ENCODE results near the gene C18orf32.
"Not testable (repeated sequence)": the region's sequence is repeated elsewhere in the genome, so short reads cannot be mapped to it uniquely, and the experiment has no call there.

C18orf32 gene

GRCh38 chr18:49472459-49472858, 14.6 kb downstream of the C18orf32 start:
- no peak for DNase-seq (ENCODE audit: extremely low read depth in 1 of 2, low read depth in 1 of 2)

GRCh38 chr18:49471532-49471931, 15.5 kb downstream of the C18orf32 start:
- DNase-seq (ENCODE audit: extremely low read depth in 1 of 2, low read depth in 1 of 2): no peak

- DNase-seq (ENCODE audit: extremely low read depth in 1 of 2, low read depth in 1 of 2): no peak
These were observed 19.4 kb downstream of the C18orf32 start for GRCh38 chr18:49467599-49467998.

GRCh38 chr18:49467019-49467563, 19.9 kb downstream of the C18orf32 start:
- DNase-seq (ENCODE audit: extremely low read depth in 1 of 2, low read depth in 1 of 2): no peak

GRCh38 chr18:49464718-49465598, 22.1 kb downstream of the C18orf32 start:
- DNase-seq (ENCODE audit: extremely low read depth in 1 of 2, low read depth in 1 of 2): no peak

- no peak for DNase-seq (ENCODE audit: extremely low read depth in 1 of 2, low read depth in 1 of 2)
These were observed 25.4 kb downstream of the C18orf32 start for GRCh38 chr18:49461602-49461977.

- DNase-seq (ENCODE audit: extremely low read depth in 1 of 2, low read depth in 1 of 2): no peak
These were observed 25.9 kb downstream of the C18orf32 start for GRCh38 chr18:49460976-49461601.

GRCh38 chr18:49459404-49460171, 27.4 kb downstream of the C18orf32 start:
- DNase-seq (ENCODE audit: extremely low read depth in 1 of 2, low read depth in 1 of 2): peak in 1 of 2 donors; percentile 5

GRCh38 chr18:49457616-49458015, 29.4 kb downstream of the C18orf32 start:
- DNase-seq (ENCODE audit: extremely low read depth in 1 of 2, low read depth in 1 of 2): no peak

- no peak for DNase-seq (ENCODE audit: extremely low read depth in 1 of 2, low read depth in 1 of 2)
These were observed 30.2 kb downstream of the C18orf32 start for GRCh38 chr18:49456794-49457193.

- DNase-seq (ENCODE audit: extremely low read depth in 1 of 2, low read depth in 1 of 2): not testable (repeated sequence)
These were observed 34.5 kb downstream of the C18orf32 start for GRCh38 chr18:49452534-49452933.

GRCh38 chr18:49447810-49448745, 39.0 kb downstream of the C18orf32 start:
- peak in 1 of 2 donors; percentile 4 for DNase-seq (ENCODE audit: extremely low read depth in 1 of 2, low read depth in 1 of 2)

- DNase-seq (ENCODE audit: extremely low read depth in 1 of 2, low read depth in 1 of 2): no peak
These were observed 40.6 kb downstream of the C18orf32 start for GRCh38 chr18:49446481-49446880.

GRCh38 chr18:49444581-49444980, 42.5 kb downstream of the C18orf32 start:
- DNase-seq (ENCODE audit: extremely low read depth in 1 of 2, low read depth in 1 of 2): no peak

GRCh38 chr18:49443837-49444236, 43.2 kb downstream of the C18orf32 start:
- DNase-seq (ENCODE audit: extremely low read depth in 1 of 2, low read depth in 1 of 2): no peak

- DNase-seq (ENCODE audit: extremely low read depth in 1 of 2, low read depth in 1 of 2): no peak
These were observed 45.6 kb downstream of the C18orf32 start for GRCh38 chr18:49441338-49441938.

- no peak for DNase-seq (ENCODE audit: extremely low read depth in 1 of 2, low read depth in 1 of 2)
These were observed 51.9 kb downstream of the C18orf32 start for GRCh38 chr18:49435170-49435569.

GRCh38 chr18:49432602-49433001, 54.4 kb downstream of the C18orf32 start:
- DNase-seq (ENCODE audit: extremely low read depth in 1 of 2, low read depth in 1 of 2): no peak

- no peak for DNase-seq (ENCODE audit: extremely low read depth in 1 of 2, low read depth in 1 of 2)
These were observed 55.7 kb downstream of the C18orf32 start for GRCh38 chr18:49431165-49431962.
